ENCODE data around the gene HSPA12B.

Gene HSPA12B

GRCh38 chr20:3690413-3690812 lies 42.1 kb upstream of the HSPA12B start:
- no peak for TF ChIP-seq CTCF (IDR thresholded peaks at IDR 0.05; ENCODE audit: low read depth, low read length, missing control alignments)
- in situ Hi-C loops (cut with HindIII; ENCODE audit: low sequenced_read_pairs): no loop called here
- no peak for DNase-seq (ENCODE audit: low read depth)
- H3K4me3 ChIP-seq (ENCODE audit: low read depth, low read length): no peak overlapping the region

- in situ Hi-C loops (cut with HindIII; ENCODE audit: low sequenced_read_pairs): no loop called here
- no peak for DNase-seq (ENCODE audit: low read depth)
- H3K4me3 ChIP-seq (ENCODE audit: low read depth, low read length): no peak overlapping the region
- no peak for TF ChIP-seq CTCF (IDR thresholded peaks at IDR 0.05; ENCODE audit: low read depth, low read length, missing control alignments)
These were observed 41.2 kb upstream of the HSPA12B start for GRCh38 chr20:3691306-3691705.

GRCh38 chr20:3691897-3692296 lies 40.6 kb upstream of the HSPA12B start:
- DNase-seq (ENCODE audit: low read depth): no peak
- no peak overlapping the region for H3K4me3 ChIP-seq (ENCODE audit: low read depth, low read length)
- in situ Hi-C loops (cut with HindIII; ENCODE audit: low sequenced_read_pairs): no loop called here
- no peak for TF ChIP-seq CTCF (IDR thresholded peaks at IDR 0.05; ENCODE audit: low read depth, low read length, missing control alignments)

GRCh38 chr20:3692706-3693294 lies 39.7 kb upstream of the HSPA12B start:
- TF ChIP-seq CTCF (IDR thresholded peaks at IDR 0.05; ENCODE audit: low read depth, low read length, missing control alignments): no peak
- DNase-seq (ENCODE audit: low read depth): no peak
- in situ Hi-C loops (cut with HindIII; ENCODE audit: low sequenced_read_pairs): no loop called here
- no peak overlapping the region for H3K4me3 ChIP-seq (ENCODE audit: low read depth, low read length)

GRCh38 chr20:3693376-3693775 lies 39.1 kb upstream of the HSPA12B start:
- in situ Hi-C loops (cut with HindIII; ENCODE audit: low sequenced_read_pairs): no loop called here
- H3K4me3 ChIP-seq (ENCODE audit: low read depth, low read length): no peak overlapping the region
- no peak for DNase-seq (ENCODE audit: low read depth)
- no peak for TF ChIP-seq CTCF (IDR thresholded peaks at IDR 0.05; ENCODE audit: low read depth, low read length, missing control alignments)

GRCh38 chr20:3694864-3695263 lies 37.6 kb upstream of the HSPA12B start:
- H3K4me3 ChIP-seq (ENCODE audit: low read depth, low read length): no peak overlapping the region
- in situ Hi-C loops (cut with HindIII; ENCODE audit: low sequenced_read_pairs): no loop called here
- no peak for DNase-seq (ENCODE audit: low read depth)
- no peak for TF ChIP-seq CTCF (IDR thresholded peaks at IDR 0.05; ENCODE audit: low read depth, low read length, missing control alignments)

Data from astrocyte of the cerebellum (primary cell).